WTC11 (cell line): Measurements from ENCODE around the gene ULK4.

Experiments used
- CREB1 ChIP-seq: sonication (generic); formaldehyde crosslinking; IDR thresholded peaks from 2 replicates; pipeline ENCODE4 v1.8.0; 2023; ENCODE audit warnings: mild to moderate bottlenecking, missing genetic modification reagents
- CREM ChIP-seq: sonication (generic); formaldehyde crosslinking; IDR thresholded peaks from 2 replicates; pipeline ENCODE4 v1.8.1; 2022; ENCODE audit warnings: mild to moderate bottlenecking, missing genetic modification reagents, moderate library complexity
- E2F1 ChIP-seq: sonication (generic); formaldehyde crosslinking; IDR thresholded peaks from 2 replicates; pipeline ENCODE4 v1.8.0; 2022; ENCODE audit warnings: mild to moderate bottlenecking, missing genetic modification reagents
- E2F4 ChIP-seq: sonication (generic); formaldehyde crosslinking; IDR thresholded peaks from 2 replicates; pipeline ENCODE4 v1.8.1; 2022; ENCODE audit warnings: low read depth, mild to moderate bottlenecking, moderate library complexity, missing genetic modification reagents, borderline replicate concordance
- FOXP4 ChIP-seq: sonication (generic); formaldehyde crosslinking; IDR thresholded peaks from 2 replicates; pipeline ENCODE4 v1.8.0; 2022; ENCODE audit warnings: mild to moderate bottlenecking, missing genetic modification reagents
- MLX ChIP-seq: sonication (generic); formaldehyde crosslinking; IDR thresholded peaks from 2 replicates; pipeline ENCODE4 v1.8.1; 2023; ENCODE audit warnings: mild to moderate bottlenecking, missing genetic modification reagents, moderate library complexity
- MXD4 ChIP-seq: fragments of 250-450 bp; sonication (Bioruptor Pico); IDR thresholded peaks from 2 replicates; pipeline ENCODE4 v1.8.0; 2021; ENCODE audit warnings: mild to moderate bottlenecking, moderate library complexity, borderline replicate concordance
- ZBTB21 ChIP-seq: sonication (generic); formaldehyde crosslinking; IDR thresholded peaks from 2 replicates; pipeline ENCODE4 v1.8.1; 2023; ENCODE audit warnings: mild to moderate bottlenecking, missing genetic modification reagents, borderline replicate concordance
- ZNF423 ChIP-seq: fragments of 250-450 bp; sonication (Bioruptor Pico); IDR thresholded peaks from 2 replicates; pipeline ENCODE4 v2.1.2; 2022; ENCODE audit warnings: mild to moderate bottlenecking, moderate library complexity
- ZNF671 ChIP-seq: fragments of 250-450 bp; sonication (Bioruptor Pico); IDR thresholded peaks from 2 replicates; pipeline ENCODE4 v1.8.0; 2021; ENCODE audit warnings: mild to moderate bottlenecking
- TF ChIP-seq, protein P1 (sequence below): fragments of 200-600 bp; IDR thresholded peaks from 2 replicates; pipeline ENCODE4 v1.8.0; 2022; ENCODE audit warnings: antibody characterized with exemption
- TF ChIP-seq, protein P2 (sequence below): sonication (generic); formaldehyde crosslinking; IDR thresholded peaks from 2 replicates; pipeline ENCODE4 v1.8.0; 2022; ENCODE audit warnings: mild to moderate bottlenecking, missing genetic modification reagents
- TF ChIP-seq, protein P3 (sequence below): sonication (generic); formaldehyde crosslinking; conservative IDR thresholded peaks from 2 replicates; pipeline ENCODE4 v1.8.1; 2022; ENCODE audit warnings: mild to moderate bottlenecking, missing genetic modification reagents
- TF ChIP-seq, protein P4 (sequence below): sonication (generic); formaldehyde crosslinking; IDR thresholded peaks from 2 replicates; pipeline ENCODE4 v1.8.1; 2023; ENCODE audit warnings: mild to moderate bottlenecking, missing genetic modification reagents, borderline replicate concordance

GRCh38 chr3:41464401-41464800 lies 497.5 kb downstream of the ULK4 start:
- TF ChIP-seq FOXP4 (CRISPR knock-in tag): no peak
- TF ChIP-seq, protein P1, sequence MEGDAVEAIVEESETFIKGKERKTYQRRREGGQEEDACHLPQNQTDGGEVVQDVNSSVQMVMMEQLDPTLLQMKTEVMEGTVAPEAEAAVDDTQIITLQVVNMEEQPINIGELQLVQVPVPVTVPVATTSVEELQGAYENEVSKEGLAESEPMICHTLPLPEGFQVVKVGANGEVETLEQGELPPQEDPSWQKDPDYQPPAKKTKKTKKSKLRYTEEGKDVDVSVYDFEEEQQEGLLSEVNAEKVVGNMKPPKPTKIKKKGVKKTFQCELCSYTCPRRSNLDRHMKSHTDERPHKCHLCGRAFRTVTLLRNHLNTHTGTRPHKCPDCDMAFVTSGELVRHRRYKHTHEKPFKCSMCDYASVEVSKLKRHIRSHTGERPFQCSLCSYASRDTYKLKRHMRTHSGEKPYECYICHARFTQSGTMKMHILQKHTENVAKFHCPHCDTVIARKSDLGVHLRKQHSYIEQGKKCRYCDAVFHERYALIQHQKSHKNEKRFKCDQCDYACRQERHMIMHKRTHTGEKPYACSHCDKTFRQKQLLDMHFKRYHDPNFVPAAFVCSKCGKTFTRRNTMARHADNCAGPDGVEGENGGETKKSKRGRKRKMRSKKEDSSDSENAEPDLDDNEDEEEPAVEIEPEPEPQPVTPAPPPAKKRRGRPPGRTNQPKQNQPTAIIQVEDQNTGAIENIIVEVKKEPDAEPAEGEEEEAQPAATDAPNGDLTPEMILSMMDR: no peak
- TF ChIP-seq, protein P2, sequence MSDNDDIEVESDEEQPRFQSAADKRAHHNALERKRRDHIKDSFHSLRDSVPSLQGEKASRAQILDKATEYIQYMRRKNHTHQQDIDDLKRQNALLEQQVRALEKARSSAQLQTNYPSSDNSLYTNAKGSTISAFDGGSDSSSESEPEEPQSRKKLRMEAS (CRISPR knock-in tag): no peak
- TF ChIP-seq, protein P3, sequence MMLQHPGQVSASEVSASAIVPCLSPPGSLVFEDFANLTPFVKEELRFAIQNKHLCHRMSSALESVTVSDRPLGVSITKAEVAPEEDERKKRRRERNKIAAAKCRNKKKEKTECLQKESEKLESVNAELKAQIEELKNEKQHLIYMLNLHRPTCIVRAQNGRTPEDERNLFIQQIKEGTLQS (CRISPR knock-in tag): no peak
- no peak for TF ChIP-seq ZNF423 (CRISPR knock-in tag)
- no peak for TF ChIP-seq ZNF671 (CRISPR knock-in tag)
- TF ChIP-seq CREM (CRISPR knock-in tag): no peak
- TF ChIP-seq, protein P4, sequence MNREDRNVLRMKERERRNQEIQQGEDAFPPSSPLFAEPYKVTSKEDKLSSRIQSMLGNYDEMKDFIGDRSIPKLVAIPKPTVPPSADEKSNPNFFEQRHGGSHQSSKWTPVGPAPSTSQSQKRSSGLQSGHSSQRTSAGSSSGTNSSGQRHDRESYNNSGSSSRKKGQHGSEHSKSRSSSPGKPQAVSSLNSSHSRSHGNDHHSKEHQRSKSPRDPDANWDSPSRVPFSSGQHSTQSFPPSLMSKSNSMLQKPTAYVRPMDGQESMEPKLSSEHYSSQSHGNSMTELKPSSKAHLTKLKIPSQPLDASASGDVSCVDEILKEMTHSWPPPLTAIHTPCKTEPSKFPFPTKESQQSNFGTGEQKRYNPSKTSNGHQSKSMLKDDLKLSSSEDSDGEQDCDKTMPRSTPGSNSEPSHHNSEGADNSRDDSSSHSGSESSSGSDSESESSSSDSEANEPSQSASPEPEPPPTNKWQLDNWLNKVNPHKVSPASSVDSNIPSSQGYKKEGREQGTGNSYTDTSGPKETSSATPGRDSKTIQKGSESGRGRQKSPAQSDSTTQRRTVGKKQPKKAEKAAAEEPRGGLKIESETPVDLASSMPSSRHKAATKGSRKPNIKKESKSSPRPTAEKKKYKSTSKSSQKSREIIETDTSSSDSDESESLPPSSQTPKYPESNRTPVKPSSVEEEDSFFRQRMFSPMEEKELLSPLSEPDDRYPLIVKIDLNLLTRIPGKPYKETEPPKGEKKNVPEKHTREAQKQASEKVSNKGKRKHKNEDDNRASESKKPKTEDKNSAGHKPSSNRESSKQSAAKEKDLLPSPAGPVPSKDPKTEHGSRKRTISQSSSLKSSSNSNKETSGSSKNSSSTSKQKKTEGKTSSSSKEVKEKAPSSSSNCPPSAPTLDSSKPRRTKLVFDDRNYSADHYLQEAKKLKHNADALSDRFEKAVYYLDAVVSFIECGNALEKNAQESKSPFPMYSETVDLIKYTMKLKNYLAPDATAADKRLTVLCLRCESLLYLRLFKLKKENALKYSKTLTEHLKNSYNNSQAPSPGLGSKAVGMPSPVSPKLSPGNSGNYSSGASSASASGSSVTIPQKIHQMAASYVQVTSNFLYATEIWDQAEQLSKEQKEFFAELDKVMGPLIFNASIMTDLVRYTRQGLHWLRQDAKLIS: no peak
- TF ChIP-seq E2F1 (CRISPR knock-in tag): no peak
- no peak for TF ChIP-seq MXD4 (CRISPR knock-in tag)
- TF ChIP-seq CREB1 (CRISPR knock-in tag): no peak
- TF ChIP-seq ZBTB21: no peak
- no peak for TF ChIP-seq E2F4
- no peak for TF ChIP-seq MLX
